Measurements from ENCODE around the gene CDK3. TPM values are rescaled to one million over a fixed set of nuclear protein-coding genes. Genes with fewer than 3 reads are reported as not detected.
A peak's percentile ranks its signal among the peaks of the same experiment; 100 is the strongest.

The CDK3 gene
- total RNA-seq, 1 experiment from 2014 or later: 11.7 TPM

DNA sequence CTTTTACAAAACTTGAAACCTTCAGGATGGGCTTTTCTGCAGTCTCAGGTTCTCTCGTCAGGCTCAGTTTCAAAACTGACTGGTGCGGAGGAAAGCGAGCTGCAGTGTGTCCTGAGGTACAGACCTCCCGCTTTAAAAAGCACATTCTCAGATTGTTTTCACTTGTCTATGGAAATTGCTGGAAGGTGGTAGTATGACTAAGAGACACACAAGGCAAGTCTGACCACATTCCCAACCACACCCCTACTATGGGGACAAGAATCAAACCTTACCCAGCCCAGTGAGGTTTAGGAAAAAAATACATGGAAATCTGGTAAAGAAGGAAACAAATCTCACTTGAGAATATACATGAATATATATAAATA is 53.4 kb downstream of the CDK3 start:
- no peak overlapping the region for H3K27ac ChIP-seq (ENCODE audit: insufficient read length, low read depth, low read length)
- no peak overlapping the region for H3K4me2 ChIP-seq (ENCODE audit: insufficient read depth, insufficient read length, low read length)
- TF ChIP-seq, protein P1, sequence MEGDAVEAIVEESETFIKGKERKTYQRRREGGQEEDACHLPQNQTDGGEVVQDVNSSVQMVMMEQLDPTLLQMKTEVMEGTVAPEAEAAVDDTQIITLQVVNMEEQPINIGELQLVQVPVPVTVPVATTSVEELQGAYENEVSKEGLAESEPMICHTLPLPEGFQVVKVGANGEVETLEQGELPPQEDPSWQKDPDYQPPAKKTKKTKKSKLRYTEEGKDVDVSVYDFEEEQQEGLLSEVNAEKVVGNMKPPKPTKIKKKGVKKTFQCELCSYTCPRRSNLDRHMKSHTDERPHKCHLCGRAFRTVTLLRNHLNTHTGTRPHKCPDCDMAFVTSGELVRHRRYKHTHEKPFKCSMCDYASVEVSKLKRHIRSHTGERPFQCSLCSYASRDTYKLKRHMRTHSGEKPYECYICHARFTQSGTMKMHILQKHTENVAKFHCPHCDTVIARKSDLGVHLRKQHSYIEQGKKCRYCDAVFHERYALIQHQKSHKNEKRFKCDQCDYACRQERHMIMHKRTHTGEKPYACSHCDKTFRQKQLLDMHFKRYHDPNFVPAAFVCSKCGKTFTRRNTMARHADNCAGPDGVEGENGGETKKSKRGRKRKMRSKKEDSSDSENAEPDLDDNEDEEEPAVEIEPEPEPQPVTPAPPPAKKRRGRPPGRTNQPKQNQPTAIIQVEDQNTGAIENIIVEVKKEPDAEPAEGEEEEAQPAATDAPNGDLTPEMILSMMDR (conservative IDR thresholded peaks at IDR 0.05): no peak

More for the DNA sequence above, 53.4 kb downstream of the CDK3 start:
- H3K14ac ChIP-seq (ENCODE audit: insufficient read depth, low read length): no peak overlapping the region
- H3K23ac ChIP-seq (ENCODE audit: insufficient read length, low read depth, low read length): no peak overlapping the region
- H4K91ac ChIP-seq (ENCODE audit: insufficient read length, low read depth, low read length): no peak overlapping the region
- H3K27me3 ChIP-seq (ENCODE audit: insufficient read depth, low read length): no peaks in the 10 kb centered on the region
- H3K9ac ChIP-seq (ENCODE audit: extremely low read depth, insufficient read length, low read length): no peak overlapping the region
- DNase-seq: no peak
- H3K27me3 Mint-ChIP-seq (ENCODE audit: low read depth): no peaks in the 10 kb centered on the region
- H3K9me3 ChIP-seq (ENCODE audit: control insufficient read depth, low read depth, low read length): no peaks in the 10 kb centered on the region
- H4K20me1 ChIP-seq (ENCODE audit: control insufficient read depth, insufficient read depth, insufficient read length): no peaks in the 10 kb centered on the region
- H3T11ph ChIP-seq (ENCODE audit: low read length): no peak overlapping the region
- no peak overlapping the region for H3K56ac ChIP-seq (ENCODE audit: insufficient read length, low read depth, low read length)
- no peaks in the 10 kb centered on the region for H3K79me1 ChIP-seq (ENCODE audit: insufficient read depth, low read depth, low read length, poor library complexity, severe bottlenecking)
- peaks cover 7 to 13% of the 10 kb centered on the region in 2 experiments for H3K4me1 Mint-ChIP-seq
- H3K79me2 ChIP-seq (ENCODE audit: insufficient read depth, low read length): no peaks in the 10 kb centered on the region
- H2AFZ ChIP-seq (ENCODE audit: low read length): no peak overlapping the region
- H2BK15ac ChIP-seq (ENCODE audit: low read depth, low read length): no peak overlapping the region
- no peak overlapping the region for H2BK120ac ChIP-seq (ENCODE audit: low read depth, low read length, poor library complexity, severe bottlenecking)
- H3K27ac Mint-ChIP-seq: peak overlapping the region in 2 of 3 experiments; percentile 62 to 72; a peak in 3 of 7 replicates
- no peak overlapping the region for H2BK20ac ChIP-seq (ENCODE audit: low read depth, low read length, poor library complexity, severe bottlenecking)
- WGBS (ENCODE audit: extremely low coverage, insufficient read length, low lambda C conversion rate): no CpG with 5 or more reads among the region's 4 CpGs
- no peak overlapping the region for H2BK5ac ChIP-seq (ENCODE audit: insufficient read length, low read length)
- H3K4me1 ChIP-seq (ENCODE audit: insufficient read depth, low read length): no peaks in the 10 kb centered on the region
- H4K5ac ChIP-seq (ENCODE audit: insufficient read length, low read depth, low read length): no peak overlapping the region
- H3K18ac ChIP-seq (ENCODE audit: insufficient read length, low read depth, low read length): no peak overlapping the region
- no peak overlapping the region for H4K8ac ChIP-seq (replicated peaks; ENCODE audit: insufficient read length, low read depth, low read length)
- no peak overlapping the region for H2BK12ac ChIP-seq (ENCODE audit: insufficient read length, low read depth, low read length)
- H3K36me3 Mint-ChIP-seq (ENCODE audit: insufficient read depth in 1 of 3, low read depth in 3 of 3): peaks cover 39 to 76% (median 71%) of the 10 kb centered on the region in 3 experiments
- H3K9me3 Mint-ChIP-seq: no peaks in the 10 kb centered on the region
- H3K23me2 ChIP-seq (ENCODE audit: insufficient read length, low read depth, low read length, poor library complexity, severe bottlenecking): no peaks in the 10 kb centered on the region
- no peak overlapping the region for H3K4me3 Mint-ChIP-seq
- H2AK5ac ChIP-seq (ENCODE audit: insufficient read length, low read length): no peak overlapping the region
- no peak overlapping the region for H3K4ac ChIP-seq (ENCODE audit: low read depth, low read length)

Other genes starting within 250 kb of the CDK3 start
- 36.7 and 38.4 TPM in 2 replicates for gene GALK1, start 235.7 kb upstream of the CDK3 start, total RNA-seq (2021)
- gene UNK, start 216.0 kb upstream of the CDK3 start, total RNA-seq (2021): 35.6 and 36.4 TPM in 2 replicates
- 6.3 and 6.8 TPM in 2 replicates for gene UNC13D, start 156.5 kb upstream of the CDK3 start, total RNA-seq (2021)
- gene WBP2, start 145.5 kb upstream of the CDK3 start, total RNA-seq (2021): 59.2 and 63.2 TPM in 2 replicates
- gene TRIM47, start 122.3 kb upstream of the CDK3 start, total RNA-seq (2021): 5.5 and 6.9 TPM in 2 replicates
- gene TRIM65, start 103.9 kb upstream of the CDK3 start, total RNA-seq (2021): 34.1 and 39.6 TPM in 2 replicates
- 108 and 118 TPM in 2 replicates for gene MRPL38, start 96.0 kb upstream of the CDK3 start, total RNA-seq (2021)
- 8.3 and 9.7 TPM in 2 replicates for gene FBF1, start 59.8 kb upstream of the CDK3 start, total RNA-seq (2021)
- 27.2 and 27.4 TPM in 2 replicates for gene ACOX1, start 21.7 kb upstream of the CDK3 start, total RNA-seq (2021)
- gene TEN1, start 21.6 kb upstream of the CDK3 start, total RNA-seq (2021): 19.3 and 19.9 TPM in 2 replicates
- gene EVPL, start 26.5 kb downstream of the CDK3 start, total RNA-seq (2021): 0.48 and 0.53 TPM in 2 replicates
- gene SRP68, start 71.7 kb downstream of the CDK3 start, total RNA-seq (2021): 85.1 and 86.1 TPM in 2 replicates
- gene GALR2, start 73.9 kb downstream of the CDK3 start, total RNA-seq (2021): 0.79 and 0.81 TPM in 2 replicates
- gene ZACN, start 78.3 kb downstream of the CDK3 start, total RNA-seq (2021): 0.09 and 0.31 TPM in 2 replicates
- gene EXOC7, start 102.9 kb downstream of the CDK3 start, total RNA-seq (2021): 160 and 162 TPM in 2 replicates
- gene FOXJ1, start 140.4 kb downstream of the CDK3 start, total RNA-seq (2021): 3.7 and 4.0 TPM in 2 replicates
- 7.7 and 9.9 TPM in 2 replicates for gene RNF157, start 239.6 kb downstream of the CDK3 start, total RNA-seq (2021)

All from H9 (cell line).